HUES6 (cell line): ENCODE data around the gene LCE2C.

Experiments
- H3K27ac ChIP-seq: 2 replicates; pipeline ENCODE4 v1.7.0; 2013; ENCODE audit warnings: low read depth, mild to moderate bottlenecking, low read length, inconsistent platforms
- H3K27me3 ChIP-seq: 2 replicates; pipeline ENCODE4 v1.6.1; 2013; ENCODE audit warnings: low read length; ENCODE audit not compliant: control insufficient read depth, insufficient read depth
- H3K36me3 ChIP-seq: 2 replicates; pipeline ENCODE4 v1.6.1; 2013; ENCODE audit warnings: low read length; ENCODE audit not compliant: control insufficient read depth, insufficient read depth
- H3K4me1 ChIP-seq: 2 replicates; pipeline ENCODE4 v1.6.1; 2013; ENCODE audit warnings: low read length; ENCODE audit not compliant: control insufficient read depth, insufficient read depth
- H3K4me3 ChIP-seq: 2 replicates; pipeline ENCODE4 v1.5.1; 2013; ENCODE audit warnings: low read depth, low read length
- H3K9ac ChIP-seq: one replicate; pipeline ENCODE4 v1.6.1; 2013; ENCODE audit warnings: mild to moderate bottlenecking, low read length
- H3K9me3 ChIP-seq: 2 replicates; pipeline ENCODE4 v1.6.1; 2013; ENCODE audit warnings: low read depth, low read length; ENCODE audit not compliant: control insufficient read depth, insufficient read depth

The LCE2C gene

GRCh38 chr1:152718238-152718637, 43.2 kb downstream of the LCE2C start:
- peaks cover 49% of the 10 kb centered on the region; the same call in 1 of the 2 replicates for H3K9me3 ChIP-seq

GRCh38 chr1:152725261-152725660, 50.2 kb downstream of the LCE2C start:
- H3K27ac ChIP-seq = no peak overlapping the region
- H3K9me3 ChIP-seq = peaks cover 9% of the 10 kb centered on the region; the same call in 1 of the 2 replicates
- H3K9ac ChIP-seq = no peak overlapping the region
- H3K27me3 ChIP-seq = peaks cover 3% of the 10 kb centered on the region; the same call in 1 of the 2 replicates
- H3K36me3 ChIP-seq = no peaks in the 10 kb centered on the region
- H3K4me1 ChIP-seq = no peaks in the 10 kb centered on the region
- H3K4me3 ChIP-seq = no peak overlapping the region

More at GRCh38 chr1:152718238-152718637, 43.2 kb downstream of the LCE2C start:
- no peak overlapping the region for H3K9ac ChIP-seq
- no peak overlapping the region for H3K4me3 ChIP-seq
- H3K27ac ChIP-seq = no peak overlapping the region
- H3K36me3 ChIP-seq = no peaks in the 10 kb centered on the region
- peaks cover 13% of the 10 kb centered on the region; the same call in 1 of the 2 replicates for H3K27me3 ChIP-seq
- no peaks in the 10 kb centered on the region for H3K4me1 ChIP-seq
